IPS-18a (cell line): ENCODE data around the gene GMEB2.
"Not testable (repeated sequence)": the region's sequence is repeated elsewhere in the genome, so short reads cannot be mapped to it uniquely, and the experiment has no call there.

Experiments
- H3K27ac ChIP-seq: one replicate; pipeline ENCODE4 v1.5.1; 2013; ENCODE audit warnings: low read length
- H3K27me3 ChIP-seq: one replicate; pipeline ENCODE4 v1.6.1; 2013; ENCODE audit warnings: mild to moderate bottlenecking, low read length; ENCODE audit not compliant: control insufficient read depth, insufficient read depth
- H3K36me3 ChIP-seq: one replicate; pipeline ENCODE4 v1.6.1; 2013; ENCODE audit warnings: low read depth, low read length; ENCODE audit not compliant: control insufficient read depth
- H3K4me1 ChIP-seq: one replicate; pipeline ENCODE4 v1.6.1; 2013; ENCODE audit warnings: low read depth, low read length; ENCODE audit not compliant: control insufficient read depth
- H3K4me3 ChIP-seq: one replicate; pipeline ENCODE4 v1.5.1; 2013; ENCODE audit warnings: low read length
- H3K9ac ChIP-seq: one replicate; pipeline ENCODE4 v1.6.1; 2013; ENCODE audit warnings: mild to moderate bottlenecking, low read length, moderate library complexity
- H3K9me3 ChIP-seq: one replicate; pipeline ENCODE4 v1.6.1; 2013; ENCODE audit warnings: low read depth, low read length; ENCODE audit not compliant: control insufficient read depth

Gene GMEB2

GRCh38 chr20:63618291-63618980 lies 8.5 kb downstream of the GMEB2 start:
- Histone ChIP-seq H3K36me3 (peaks cover 4% of the 10 kb centered on the region), H3K27me3 (no peaks in the 10 kb centered on the region), H3K4me1 (no peaks in the 10 kb centered on the region), H3K4me3 (no peak overlapping the region), H3K9me3 (no peaks in the 10 kb centered on the region), H3K27ac (no peak overlapping the region), H3K9ac (no peak overlapping the region)

- Histone ChIP-seq H3K27me3 (no peaks in the 10 kb centered on the region), H3K36me3 (peaks cover 4% of the 10 kb centered on the region), H3K9ac (no peak overlapping the region), H3K27ac (no peak overlapping the region), H3K4me1 (no peaks in the 10 kb centered on the region), H3K4me3 (no peak overlapping the region), H3K9me3 (no peaks in the 10 kb centered on the region)
Measured at GRCh38 chr20:63617876-63618265, 9.0 kb downstream of the GMEB2 start.

- H3K36me3 ChIP-seq: peaks cover 4% of the 10 kb centered on the region
- H3K9ac ChIP-seq: no peak overlapping the region
- H3K4me1 ChIP-seq: no peaks in the 10 kb centered on the region
- no peak overlapping the region for H3K27ac ChIP-seq
- H3K27me3 ChIP-seq: no peaks in the 10 kb centered on the region
- H3K4me3 ChIP-seq: no peak overlapping the region
- H3K9me3 ChIP-seq: no peaks in the 10 kb centered on the region
Measured at GRCh38 chr20:63617092-63617875, 9.6 kb downstream of the GMEB2 start.

- not testable (repeated sequence) for H3K9ac ChIP-seq, H3K4me3 ChIP-seq, H3K27me3 ChIP-seq, H3K9me3 ChIP-seq, H3K27ac ChIP-seq, H3K4me1 ChIP-seq, H3K36me3 ChIP-seq
Measured at GRCh38 chr20:63613863-63614594, 12.9 kb downstream of the GMEB2 start.

- Histone ChIP-seq H3K9me3 (no peaks in the 10 kb centered on the region), H3K36me3 (peaks cover 4% of the 10 kb centered on the region), H3K4me3 (no peak overlapping the region), H3K9ac (no peak overlapping the region), H3K27ac (no peak overlapping the region), H3K4me1 (no peaks in the 10 kb centered on the region), H3K27me3 (no peaks in the 10 kb centered on the region)
Measured at GRCh38 chr20:63612276-63612931, 14.5 kb downstream of the GMEB2 start.

GRCh38 chr20:63611646-63612045 lies 15.3 kb downstream of the GMEB2 start:
- no peak overlapping the region for H3K27ac ChIP-seq
- H3K36me3 ChIP-seq: no peaks in the 10 kb centered on the region
- no peaks in the 10 kb centered on the region for H3K9me3 ChIP-seq
- H3K27me3 ChIP-seq: no peaks in the 10 kb centered on the region
- H3K9ac ChIP-seq: no peak overlapping the region
- H3K4me3 ChIP-seq: no peak overlapping the region
- H3K4me1 ChIP-seq: no peaks in the 10 kb centered on the region

- H3K27me3 ChIP-seq: no peaks in the 10 kb centered on the region
- H3K4me1 ChIP-seq: no peaks in the 10 kb centered on the region
- H3K9ac ChIP-seq: no peak overlapping the region
- H3K27ac ChIP-seq: no peak overlapping the region
- H3K9me3 ChIP-seq: no peaks in the 10 kb centered on the region
- H3K4me3 ChIP-seq: no peak overlapping the region
- no peaks in the 10 kb centered on the region for H3K36me3 ChIP-seq
Measured at GRCh38 chr20:63610581-63611435, 16.1 kb downstream of the GMEB2 start.

GRCh38 chr20:63606686-63607085 lies 20.2 kb downstream of the GMEB2 start:
- H3K27ac ChIP-seq: no peak overlapping the region
- H3K36me3 ChIP-seq: peaks cover 13% of the 10 kb centered on the region
- no peaks in the 10 kb centered on the region for H3K9me3 ChIP-seq
- no peak overlapping the region for H3K4me3 ChIP-seq
- no peak overlapping the region for H3K9ac ChIP-seq
- no peaks in the 10 kb centered on the region for H3K27me3 ChIP-seq
- H3K4me1 ChIP-seq: no peaks in the 10 kb centered on the region

- Histone ChIP-seq H3K27me3 (no peaks in the 10 kb centered on the region), H3K9me3 (no peaks in the 10 kb centered on the region), H3K27ac (no peak overlapping the region), H3K4me3 (no peak overlapping the region), H3K9ac (no peak overlapping the region), H3K4me1 (no peaks in the 10 kb centered on the region), H3K36me3 (peaks cover 28% of the 10 kb centered on the region)
Measured at GRCh38 chr20:63602321-63602720, 24.6 kb downstream of the GMEB2 start.

- H3K36me3 ChIP-seq: peaks cover 28% of the 10 kb centered on the region
- not testable (repeated sequence) for H3K4me3 ChIP-seq, H3K4me1 ChIP-seq, H3K9me3 ChIP-seq, H3K9ac ChIP-seq, H3K27ac ChIP-seq, H3K27me3 ChIP-seq
Measured at GRCh38 chr20:63601679-63602078, 25.2 kb downstream of the GMEB2 start.
